ENCODE measurements around the gene CEBPZOS.
A peak's percentile ranks its signal among the peaks of the same experiment; 100 is the strongest.

- TF ChIP-seq, protein P1, sequence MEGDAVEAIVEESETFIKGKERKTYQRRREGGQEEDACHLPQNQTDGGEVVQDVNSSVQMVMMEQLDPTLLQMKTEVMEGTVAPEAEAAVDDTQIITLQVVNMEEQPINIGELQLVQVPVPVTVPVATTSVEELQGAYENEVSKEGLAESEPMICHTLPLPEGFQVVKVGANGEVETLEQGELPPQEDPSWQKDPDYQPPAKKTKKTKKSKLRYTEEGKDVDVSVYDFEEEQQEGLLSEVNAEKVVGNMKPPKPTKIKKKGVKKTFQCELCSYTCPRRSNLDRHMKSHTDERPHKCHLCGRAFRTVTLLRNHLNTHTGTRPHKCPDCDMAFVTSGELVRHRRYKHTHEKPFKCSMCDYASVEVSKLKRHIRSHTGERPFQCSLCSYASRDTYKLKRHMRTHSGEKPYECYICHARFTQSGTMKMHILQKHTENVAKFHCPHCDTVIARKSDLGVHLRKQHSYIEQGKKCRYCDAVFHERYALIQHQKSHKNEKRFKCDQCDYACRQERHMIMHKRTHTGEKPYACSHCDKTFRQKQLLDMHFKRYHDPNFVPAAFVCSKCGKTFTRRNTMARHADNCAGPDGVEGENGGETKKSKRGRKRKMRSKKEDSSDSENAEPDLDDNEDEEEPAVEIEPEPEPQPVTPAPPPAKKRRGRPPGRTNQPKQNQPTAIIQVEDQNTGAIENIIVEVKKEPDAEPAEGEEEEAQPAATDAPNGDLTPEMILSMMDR (IDR thresholded peaks at IDR 0.05), result peak; percentile 37 to 66 (median 62)
- TF ChIP-seq POLR2A (IDR thresholded peaks at IDR 0.05), result no peak
Observed at GRCh38 chr2:37168217-37168981, 27.9 kb upstream of the CEBPZOS start.
